ENCODE results near the gene HES5. TPM values are rescaled to one million over a fixed set of nuclear protein-coding genes. Genes with fewer than 3 reads are reported as not detected.

The HES5 gene
- total RNA-seq, 1 donor from 2014 or later = 41.2 TPM

- FAIRE-seq (no peak), DNase-seq (ENCODE audit: low spot score in 2 of 2) (no peak)
Observed at GRCh38 chr1:2504225-2504948, 25.7 kb downstream of the HES5 start.

DNA sequence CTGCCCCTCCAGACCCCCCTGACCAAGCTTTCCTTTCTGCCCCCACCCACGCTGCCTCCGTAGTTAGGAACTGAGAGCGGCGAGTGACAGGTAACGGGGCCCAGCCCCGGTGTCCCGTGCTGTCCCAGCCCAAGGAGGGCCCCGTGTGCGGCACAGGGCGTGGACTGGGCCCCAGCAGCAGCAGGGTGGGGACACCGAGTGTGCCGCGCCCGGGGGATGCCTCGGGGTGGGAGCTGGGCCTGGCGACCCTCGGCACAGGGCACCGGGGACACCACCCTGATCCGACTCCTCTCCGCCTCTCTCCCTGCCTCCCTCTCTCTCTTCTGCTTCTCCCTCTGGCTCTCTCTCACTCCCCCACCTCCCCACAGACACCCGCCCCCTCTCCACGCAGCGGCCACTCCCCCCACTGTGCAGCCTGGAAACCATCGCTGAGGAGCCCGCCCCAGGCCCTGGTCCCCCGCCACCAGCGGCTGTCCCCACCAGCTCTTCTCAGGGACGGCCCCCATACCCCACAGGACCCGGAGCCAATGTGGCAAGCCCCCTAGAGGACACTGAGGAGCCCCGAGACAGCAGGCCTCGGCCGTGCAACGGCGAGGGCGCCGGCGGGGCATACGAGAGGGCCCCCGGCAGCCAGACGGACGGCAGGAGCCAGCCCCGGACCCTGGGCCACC, 26.4 kb downstream of the HES5 start:
- FAIRE-seq (no peak), DNase-seq (ENCODE audit: low spot score in 2 of 2) (peak in 1 of 2 donors; percentile 65)

DNA sequence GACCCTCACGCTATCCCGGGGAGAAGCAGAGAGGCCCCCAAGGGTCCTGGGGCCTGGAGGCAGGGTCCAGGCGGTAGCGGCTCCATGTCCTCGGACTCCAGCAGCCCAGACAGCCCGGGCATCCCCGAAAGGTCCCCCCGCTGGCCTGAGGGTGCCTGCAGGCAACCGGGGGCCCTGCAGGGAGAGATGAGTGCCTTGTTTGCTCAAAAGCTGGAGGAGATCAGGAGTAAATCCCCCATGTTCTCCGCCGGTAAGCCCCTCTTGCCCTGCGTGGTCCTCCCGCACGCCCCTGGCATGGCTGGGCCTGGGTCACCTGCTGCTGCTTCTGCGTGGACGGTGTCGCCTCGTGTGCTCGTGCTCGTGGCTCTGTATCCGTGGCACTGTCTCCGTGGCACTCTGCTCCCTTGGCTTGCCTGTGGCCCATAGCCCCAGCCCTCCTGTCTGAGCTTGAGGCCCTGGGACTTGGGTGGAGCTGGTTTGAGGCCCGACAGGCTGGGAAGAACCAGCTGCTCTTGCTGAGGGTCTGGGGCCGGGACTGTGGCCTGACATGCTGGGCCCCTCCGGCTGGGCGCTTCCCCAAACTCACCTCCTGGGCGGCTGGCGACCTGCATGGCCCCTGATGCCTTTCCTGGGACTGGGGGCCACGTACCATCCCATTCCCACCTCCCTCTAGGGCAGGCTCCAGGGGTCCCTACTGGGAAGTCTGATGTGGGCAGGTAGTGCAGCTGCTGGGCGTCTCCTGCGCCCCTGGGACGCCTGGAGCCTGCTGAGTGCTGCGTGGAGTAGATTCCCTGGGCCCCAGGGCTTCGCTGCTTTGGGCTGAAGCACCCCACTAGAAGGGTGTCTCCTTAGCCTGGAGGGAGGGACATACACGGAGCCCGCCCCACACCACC, 27.2 kb downstream of the HES5 start:
- DNase-seq (ENCODE audit: low spot score in 2 of 2) (no peak), FAIRE-seq (no peak)

GRCh38 chr1:2502210-2502609, 27.9 kb downstream of the HES5 start:
- FAIRE-seq (no peak), DNase-seq (ENCODE audit: low spot score in 2 of 2) (no peak)

GRCh38 chr1:2501820-2502119, 28.3 kb downstream of the HES5 start:
- FAIRE-seq (no peak), DNase-seq (ENCODE audit: low spot score in 2 of 2) (no peak)

DNA sequence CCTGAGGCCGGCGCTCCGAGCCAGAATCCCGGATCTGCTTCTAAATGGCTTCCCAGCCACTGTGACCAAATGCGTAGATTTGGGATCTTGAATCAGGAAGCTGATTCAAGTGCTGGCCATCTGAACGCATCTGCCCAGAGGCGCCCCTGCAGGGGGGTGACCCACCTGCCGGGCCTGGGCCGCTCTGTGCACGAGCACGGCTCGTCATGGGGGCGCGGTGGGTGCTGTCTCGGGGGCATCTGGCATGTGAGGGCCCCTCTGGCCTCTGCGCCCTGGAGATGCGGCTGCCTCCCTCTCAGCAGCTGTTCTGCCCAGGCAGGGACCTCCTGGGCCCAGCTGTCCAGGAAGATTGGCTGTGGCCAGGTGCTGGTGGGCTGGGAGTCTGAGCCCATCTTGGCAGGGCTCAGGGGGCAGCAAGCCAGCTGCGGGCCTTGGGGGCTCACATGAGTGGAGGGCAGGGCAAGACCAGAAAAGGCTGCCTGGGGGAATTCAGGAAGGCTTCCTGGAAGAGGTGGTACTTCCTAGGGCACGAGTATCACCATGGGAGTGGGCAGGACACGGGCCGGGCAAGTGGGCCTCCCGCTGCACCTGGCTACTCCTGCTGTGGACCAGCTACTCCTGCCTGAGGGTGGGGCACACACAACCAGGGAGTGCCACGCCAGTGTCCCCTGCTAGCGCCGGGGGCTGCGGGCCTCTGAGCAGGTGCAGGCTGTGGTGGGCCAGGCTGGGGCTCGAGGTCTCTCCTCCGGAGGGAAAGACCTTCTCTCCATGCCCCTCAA, 28.8 kb downstream of the HES5 start:
- no peak for DNase-seq (ENCODE audit: low spot score in 2 of 2)
- FAIRE-seq = no peak

DNA sequence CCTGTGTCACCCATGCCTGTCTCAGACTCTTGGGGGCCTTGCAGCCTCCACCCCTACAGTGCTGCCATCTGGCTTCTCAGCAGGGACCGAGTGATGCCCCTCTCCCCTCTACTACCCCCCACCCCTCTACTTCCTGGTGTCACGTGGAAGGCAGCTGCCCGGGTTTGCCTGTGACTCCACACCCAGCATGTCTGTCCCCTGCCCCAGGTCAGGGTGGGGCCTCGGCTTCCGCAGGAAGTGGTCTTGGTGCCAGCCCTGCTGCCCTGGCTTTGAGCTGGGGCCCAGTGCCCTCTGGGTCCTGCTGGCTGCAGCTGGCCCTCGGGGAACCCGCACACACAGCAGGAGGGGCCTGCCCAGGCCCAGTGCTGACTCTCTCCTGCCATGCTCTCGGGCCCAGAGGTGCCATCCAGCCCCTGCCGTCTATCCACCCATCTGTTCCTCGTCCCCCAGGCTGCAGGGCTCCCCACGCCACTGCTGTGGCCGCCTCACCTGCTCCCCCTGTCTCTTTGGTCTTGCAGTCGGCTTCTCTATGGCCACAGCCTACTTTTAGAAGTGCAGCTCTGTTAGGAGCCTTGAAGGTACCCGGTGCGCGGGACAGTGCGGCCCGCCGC, 30.0 kb downstream of the HES5 start:
- DNase-seq (ENCODE audit: low spot score in 2 of 2) (no peak), FAIRE-seq (no peak)

GRCh38 chr1:2499260-2499659, 30.8 kb downstream of the HES5 start:
- no peak for FAIRE-seq
- no peak for DNase-seq (ENCODE audit: low spot score in 2 of 2)

GRCh38 chr1:2498648-2499047, 31.4 kb downstream of the HES5 start:
- FAIRE-seq (no peak), DNase-seq (ENCODE audit: low spot score in 2 of 2) (no peak)

GRCh38 chr1:2497891-2498290, 32.2 kb downstream of the HES5 start:
- DNase-seq (ENCODE audit: low spot score in 2 of 2) (no peak), FAIRE-seq (no peak)

GRCh38 chr1:2496746-2497145, 33.3 kb downstream of the HES5 start:
- DNase-seq (ENCODE audit: low spot score in 2 of 2) = no peak
- no peak for FAIRE-seq

GRCh38 chr1:2496087-2496622, 33.9 kb downstream of the HES5 start:
- no peak for DNase-seq (ENCODE audit: low spot score in 2 of 2)
- no peak for FAIRE-seq

- no peak for DNase-seq (ENCODE audit: low spot score in 2 of 2)
- FAIRE-seq = no peak
Observed at GRCh38 chr1:2495546-2495945, 34.5 kb downstream of the HES5 start.

DNA sequence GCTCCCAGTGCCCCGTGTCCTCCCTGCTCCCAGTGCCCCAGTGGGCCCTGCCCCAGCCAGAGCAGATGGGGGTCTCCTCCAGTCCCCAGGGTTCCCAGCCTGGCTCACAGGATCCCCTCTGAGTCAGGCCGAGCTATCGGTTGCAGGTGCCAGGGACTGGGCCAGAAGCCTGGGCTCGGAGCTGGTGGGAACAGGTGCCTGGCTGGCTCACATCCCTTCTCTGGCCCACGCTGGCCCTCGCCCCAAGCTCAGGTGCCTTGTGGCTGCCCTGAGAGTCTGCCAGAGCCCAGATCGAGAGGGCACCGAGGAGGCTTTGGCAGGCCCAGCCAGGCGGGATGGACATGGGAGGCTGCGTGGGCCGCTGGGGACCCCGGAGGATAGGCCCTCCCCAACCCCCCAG, 35.0 kb downstream of the HES5 start:
- FAIRE-seq = no peak
- no peak for DNase-seq (ENCODE audit: low spot score in 2 of 2)

- FAIRE-seq (no peak), DNase-seq (ENCODE audit: low spot score in 2 of 2) (no peak)
Observed at GRCh38 chr1:2494323-2494693, 35.8 kb downstream of the HES5 start.

- DNase-seq (ENCODE audit: low spot score in 2 of 2) = peak; percentile 83 to 84
- no peak for FAIRE-seq
Observed at GRCh38 chr1:2493691-2494322, 36.3 kb downstream of the HES5 start.

GRCh38 chr1:2493218-2493617, 36.8 kb downstream of the HES5 start:
- FAIRE-seq = no peak

GRCh38 chr1:2492091-2492490, 38.0 kb downstream of the HES5 start:
- FAIRE-seq = no peak
- no peak for DNase-seq (ENCODE audit: low spot score in 2 of 2)

More at GRCh38 chr1:2493218-2493617, 36.8 kb downstream of the HES5 start:
- no peak for DNase-seq (ENCODE audit: low spot score in 2 of 2)

GRCh38 chr1:2489615-2490014, 40.4 kb downstream of the HES5 start:
- FAIRE-seq (no peak), DNase-seq (ENCODE audit: low spot score in 2 of 2) (peak in 1 of 2 donors; percentile 50)

Data from frontal cortex (tissue), 4 donors.